NCI-H2107 treated with DMSO at 0.1 percent for 48 hours (cell line): Measurements from ENCODE around the gene FKBP9.
"Not testable (repeated sequence)": the region's sequence is repeated elsewhere in the genome, so short reads cannot be mapped to it uniquely, and the experiment has no call there.

Experiments
- DNase-seq: peaks from one replicate; lab custom pipeline; 2025; ENCODE audit not compliant: unreplicated experiment; lab: John Stamatoyannopoulos, UW

Gene FKBP9

GRCh38 chr7:32952876-32953275, 4.4 kb upstream of the FKBP9 start:
- DNase-seq, result no peak

DNA sequence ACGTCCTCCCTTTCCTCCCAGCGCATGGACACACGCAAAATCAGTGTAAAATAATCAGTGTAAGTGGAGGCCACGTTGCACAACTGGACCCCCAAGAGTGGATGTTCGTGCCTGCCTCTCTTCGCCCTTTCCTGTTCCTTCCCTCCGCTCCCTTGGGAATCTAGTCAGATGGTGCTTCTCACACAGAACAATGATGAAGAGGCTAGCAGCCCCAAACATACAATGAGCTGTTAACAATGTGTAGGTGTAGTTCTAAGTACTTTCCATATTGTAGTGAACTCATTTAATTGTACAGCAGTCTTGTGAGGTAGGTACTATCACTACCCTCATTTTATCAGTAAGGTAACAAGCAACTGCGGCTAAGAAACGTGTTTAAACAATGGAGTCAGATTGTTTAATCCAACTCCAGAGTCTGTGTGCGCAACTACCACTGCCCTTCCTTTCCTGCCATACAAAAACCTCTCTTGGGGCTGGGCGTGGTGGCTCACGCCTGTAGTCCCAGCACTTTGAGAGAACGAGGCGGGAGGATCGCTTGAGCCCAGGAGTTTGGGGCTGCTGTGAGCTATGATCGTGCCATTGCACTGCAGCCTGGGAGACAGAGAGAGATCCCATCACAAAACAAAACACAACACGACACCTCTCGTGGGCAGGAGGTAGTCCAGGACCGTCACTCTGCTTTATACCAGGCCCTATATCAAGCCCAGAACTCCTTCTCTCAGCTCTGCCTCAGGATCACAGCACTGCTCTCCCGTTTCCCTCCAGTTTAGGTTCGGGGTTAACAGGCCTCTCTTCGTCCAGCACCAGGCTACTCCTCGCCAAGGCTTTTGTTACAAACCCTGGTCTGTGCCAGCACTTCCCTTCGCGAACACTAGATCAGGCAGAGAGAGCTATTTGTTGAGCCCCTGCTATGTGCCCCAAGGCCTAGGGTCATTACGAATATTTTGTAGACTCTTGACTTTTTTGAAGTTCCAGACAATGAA, 1.1 kb downstream of the FKBP9 start:
- peak; percentile 72 for DNase-seq

- peak; percentile 18 for DNase-seq
These were observed 6.7 kb downstream of the FKBP9 start for GRCh38 chr7:32963880-32964301.

GRCh38 chr7:32964461-32965159, 7.4 kb downstream of the FKBP9 start:
- peak; percentile 15 for DNase-seq

GRCh38 chr7:32966489-32967267, 9.4 kb downstream of the FKBP9 start:
- not testable (repeated sequence) for DNase-seq

GRCh38 chr7:32967268-32967582, 10.0 kb downstream of the FKBP9 start:
- not testable (repeated sequence) for DNase-seq

- DNase-seq, result not testable (repeated sequence)
These were observed 14.7 kb downstream of the FKBP9 start for GRCh38 chr7:32971967-32972366.

GRCh38 chr7:32977159-32977558, 19.9 kb downstream of the FKBP9 start:
- not testable (repeated sequence) for DNase-seq

GRCh38 chr7:32979246-32979645, 22.0 kb downstream of the FKBP9 start:
- not testable (repeated sequence) for DNase-seq

- DNase-seq, result not testable (repeated sequence)
These were observed 22.7 kb downstream of the FKBP9 start for GRCh38 chr7:32979902-32980301.

GRCh38 chr7:32988148-32988547, 30.9 kb downstream of the FKBP9 start:
- DNase-seq, result peak; percentile 89

GRCh38 chr7:32991068-32991585, 33.9 kb downstream of the FKBP9 start:
- not testable (repeated sequence) for DNase-seq

DNA sequence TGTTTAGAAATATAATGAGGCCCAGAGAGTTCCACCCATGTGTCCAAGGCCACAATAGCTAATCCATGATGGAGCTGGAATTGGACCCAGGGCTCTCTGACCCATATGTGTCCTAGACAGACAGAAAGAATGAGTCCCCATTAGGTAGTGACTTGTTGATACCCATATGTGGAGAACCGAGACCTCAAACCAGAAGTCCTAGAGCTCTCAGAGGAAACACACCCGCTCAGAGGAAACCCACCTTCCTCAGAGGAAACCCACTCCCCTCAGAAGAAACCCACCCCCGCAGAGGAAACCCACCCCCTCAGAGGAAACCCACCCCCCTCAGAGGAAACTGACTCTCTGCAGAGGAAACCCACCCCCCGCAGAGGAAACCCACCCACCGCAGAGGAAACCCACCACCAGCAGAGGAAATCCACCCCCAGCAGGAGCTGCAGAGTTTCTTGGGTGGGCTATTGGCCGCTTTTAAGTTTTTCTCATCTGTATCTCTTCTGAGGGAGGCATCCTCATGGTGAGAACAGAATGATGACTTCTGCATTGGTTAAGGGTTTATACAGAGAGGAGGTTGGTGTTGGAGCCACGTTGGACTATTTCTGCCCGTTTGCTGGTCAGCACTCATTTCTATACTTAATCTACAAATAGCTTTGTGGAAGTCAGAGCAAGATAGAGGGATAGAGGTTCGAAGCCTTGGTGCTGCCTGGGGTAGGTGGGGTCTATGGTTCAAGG, 34.9 kb downstream of the FKBP9 start:
- DNase-seq, result not testable (repeated sequence)

GRCh38 chr7:32992750-32993149, 35.5 kb downstream of the FKBP9 start:
- DNase-seq, result not testable (repeated sequence)

DNA sequence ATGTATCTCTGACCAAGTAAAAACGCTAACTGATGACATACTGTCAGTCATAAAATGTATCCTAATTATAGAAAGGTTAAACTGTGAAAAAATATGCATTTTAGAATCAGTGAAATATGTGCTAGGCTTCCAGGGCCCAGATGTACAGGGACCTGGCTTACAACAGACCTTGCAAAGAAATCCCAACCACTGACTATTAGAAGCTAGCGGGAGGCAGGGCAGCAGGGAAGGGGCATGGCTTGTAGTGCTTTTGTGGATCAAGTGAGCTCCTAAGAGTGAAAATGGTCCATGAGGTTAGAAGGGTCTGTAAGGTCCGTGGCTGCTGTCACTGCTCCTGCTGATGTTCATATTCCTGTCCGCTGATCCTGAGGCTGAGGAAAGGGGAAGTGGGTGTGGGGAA, 40.7 kb downstream of the FKBP9 start:
- peak; percentile 21 for DNase-seq

GRCh38 chr7:32998361-32999171, 41.3 kb downstream of the FKBP9 start:
- peak; percentile 69 for DNase-seq

- not testable (repeated sequence) for DNase-seq
These were observed 42.1 kb downstream of the FKBP9 start for GRCh38 chr7:32999380-32999779.

DNA sequence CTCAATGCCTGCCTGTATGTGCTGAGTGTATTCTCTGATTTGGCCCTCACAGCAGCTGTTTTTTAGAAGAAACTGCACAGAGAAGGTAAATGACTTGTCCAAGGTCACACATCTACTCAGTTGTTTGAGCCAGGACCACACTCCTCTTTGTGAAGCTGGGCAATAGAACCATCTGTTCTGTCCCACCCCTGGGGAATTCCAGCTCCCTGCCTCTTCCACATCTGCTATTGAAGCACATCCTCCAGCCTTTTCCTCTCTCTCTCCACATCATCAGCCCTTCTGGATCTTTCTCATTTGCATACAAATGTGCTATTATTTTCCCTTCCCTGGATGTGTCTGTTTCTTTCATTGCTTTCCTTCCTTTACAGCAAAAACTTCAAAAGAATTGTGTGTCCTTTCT, 45.9 kb downstream of the FKBP9 start:
- not testable (repeated sequence) for DNase-seq

- not testable (repeated sequence) for DNase-seq
These were observed 46.9 kb downstream of the FKBP9 start for GRCh38 chr7:33004104-33004616.
